PC-9 (cell line): ENCODE data around the gene SBNO2. TPM values are rescaled to one million over a fixed set of nuclear protein-coding genes. Genes with fewer than 3 reads are reported as not detected.

ENCODE experiments used
- BruUV-seq: library from RNA; stranded (reverse); fragments of 400-500 nt; replicated peaks from 2 replicates; lab custom pipeline; 2021; lab: Mats Ljungman, UMichigan
- CTCF ChIA-PET: fragments of 300-600 bp; sonication (Branson Sonifier 250); formaldehyde crosslinking; loops from one replicate; lab custom pipeline; 2022; ENCODE audit warnings: antibody characterized with exemption; lab: Charles Lee
- POLR2A ChIA-PET: fragments of 300-600 bp; sonication (Branson Sonifier 250); formaldehyde crosslinking; loops from one replicate; lab custom pipeline; 2022; ENCODE audit warnings: antibody characterized with exemption; ENCODE audit not compliant: unreplicated experiment; lab: Charles Lee
- DNase-seq, 2 experiments: peaks; one replicate each; pipeline versions ENCODE4 v3.0.0 to v3.0.0-alpha.2; 2015 to 2022; ENCODE audit warnings: mixed read lengths in 1 of 2
- H2AFZ ChIP-seq: fragments of 200-600 bp; sonication (generic); 2 replicates; pipeline ENCODE4 v1.8.1; 2017; ENCODE audit warnings: antibody characterized with exemption
- H3F3A ChIP-seq: fragments of 200-600 bp; sonication (generic); 2 replicates; pipeline ENCODE4 v1.8.1; 2017; ENCODE audit warnings: antibody characterized with exemption, mild to moderate bottlenecking, low read depth; ENCODE audit not compliant: insufficient read depth
- H3K27ac ChIP-seq: fragments of 200-600 bp; sonication (generic); 2 replicates; pipeline ENCODE4 v1.6.1; 2016; ENCODE audit warnings: mixed run types
- H3K27me3 ChIP-seq: fragments of 200-600 bp; sonication (generic); 2 replicates; pipeline ENCODE4 v1.6.1; 2016; ENCODE audit warnings: low read depth, mixed run types; ENCODE audit not compliant: insufficient read depth
- H3K36me3 ChIP-seq: fragments of 200-600 bp; sonication (generic); 2 replicates; pipeline ENCODE4 v1.6.1; 2016; ENCODE audit warnings: low read depth, mixed run types
- H3K4me1 ChIP-seq: fragments of 200-600 bp; sonication (generic); replicated peaks from 2 replicates; pipeline ENCODE4 v1.6.1; 2016; ENCODE audit warnings: mixed run types; ENCODE audit not compliant: insufficient read depth
- H3K4me2 ChIP-seq: fragments of 200-600 bp; sonication (generic); 2 replicates; pipeline ENCODE4 v1.6.1; 2017; ENCODE audit warnings: mixed run types
- H3K4me3 ChIP-seq: fragments of 200-600 bp; sonication (generic); 2 replicates; pipeline ENCODE4 v1.6.1; 2016; ENCODE audit warnings: mixed run types
- H3K79me2 ChIP-seq: fragments of 200-600 bp; sonication (generic); 2 replicates; pipeline ENCODE4 v1.6.1; 2017; ENCODE audit warnings: low read depth, mixed run types
- H3K9me2 ChIP-seq: fragments of 200-600 bp; sonication (generic); 2 replicates; pipeline ENCODE4 v1.8.1; 2017; ENCODE audit warnings: mild to moderate bottlenecking; ENCODE audit not compliant: insufficient read depth
- H3K9me3 ChIP-seq: fragments of 200-600 bp; sonication (generic); 2 replicates; pipeline ENCODE4 v1.8.1; 2016; ENCODE audit warnings: low read depth; ENCODE audit not compliant: insufficient read depth
- H4K20me1 ChIP-seq: fragments of 200-600 bp; sonication (generic); 2 replicates; pipeline ENCODE4 v1.8.1; 2017; ENCODE audit not compliant: insufficient read depth
- EZH2 ChIP-seq: fragments of 200-600 bp; sonication (generic); IDR thresholded peaks from 2 replicates; pipeline ENCODE4 v1.8.0; 2017; ENCODE audit warnings: antibody characterized with exemption, low read depth
- intact Hi-C: fragments of 100-400 bp; cut with micrococcal nuclease; formaldehyde crosslinking; loops from one replicate; pipeline ENCODE4 v1.10.0; 2022; ENCODE audit not compliant: unreplicated experiment
- total RNA-seq: library from RNA; stranded (reverse); gene quantifications from 2 replicates; pipeline ENCODE4 v1.2.3, GENCODE V29; 2021
- TF ChIP-seq, protein P1 (sequence below): fragments of 200-600 bp; sonication (generic); conservative IDR thresholded peaks from 2 replicates; pipeline ENCODE4 v1.6.1; 2017; ENCODE audit warnings: mixed run types, antibody characterized with exemption, mild to moderate bottlenecking, moderate library complexity

The SBNO2 gene
- total RNA-seq, 1 experiment from 2014 or later: 82.4 TPM

DNA sequence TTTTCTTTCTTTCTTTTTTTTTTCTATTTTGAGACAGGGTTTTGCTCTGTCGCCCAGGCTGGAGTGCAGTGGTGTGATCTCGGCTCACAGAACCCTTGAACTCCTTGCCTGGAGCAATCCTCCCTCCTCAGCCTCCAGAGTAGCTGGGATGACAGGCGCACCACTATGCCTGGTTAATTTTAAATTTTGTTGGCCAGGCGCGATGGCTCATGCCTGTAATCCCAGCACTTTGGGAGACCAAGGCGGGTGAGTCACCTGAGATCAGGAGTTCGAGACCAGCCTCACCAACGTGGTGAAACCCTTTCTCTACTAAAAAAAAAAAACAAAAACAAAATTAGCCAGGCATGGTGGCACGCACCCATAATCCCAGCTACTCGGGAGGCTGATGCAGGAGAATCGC, 8.7 kb upstream of the SBNO2 start:
- Histone ChIP-seq H3K79me2 (no peaks in the 10 kb centered on the region), H3K27me3 (no peaks in the 10 kb centered on the region), H3K36me3 (no peaks in the 10 kb centered on the region), H3K9me3 (no peaks in the 10 kb centered on the region), H3K9me2 (no peaks in the 10 kb centered on the region), H4K20me1 (no peaks in the 10 kb centered on the region), H2AFZ (no peak overlapping the region), H3K4me2 (peak overlapping the region; percentile 71; the same call in 1 of the 2 replicates), H3K4me3 (no peak overlapping the region), H3K4me1 (peaks cover 59% of the 10 kb centered on the region), H3F3A (peaks cover 55% of the 10 kb centered on the region), H3K27ac (peak overlapping the region; percentile 95)
- ChIA-PET CTCF (no interaction called here), POLR2A (interaction anchor here (0.6 kb wide), 1 partner anchor 11 kb away, joined by 9 read pairs; no protein-coding TSS in a partner anchor)
- TF ChIP-seq, protein P1, sequence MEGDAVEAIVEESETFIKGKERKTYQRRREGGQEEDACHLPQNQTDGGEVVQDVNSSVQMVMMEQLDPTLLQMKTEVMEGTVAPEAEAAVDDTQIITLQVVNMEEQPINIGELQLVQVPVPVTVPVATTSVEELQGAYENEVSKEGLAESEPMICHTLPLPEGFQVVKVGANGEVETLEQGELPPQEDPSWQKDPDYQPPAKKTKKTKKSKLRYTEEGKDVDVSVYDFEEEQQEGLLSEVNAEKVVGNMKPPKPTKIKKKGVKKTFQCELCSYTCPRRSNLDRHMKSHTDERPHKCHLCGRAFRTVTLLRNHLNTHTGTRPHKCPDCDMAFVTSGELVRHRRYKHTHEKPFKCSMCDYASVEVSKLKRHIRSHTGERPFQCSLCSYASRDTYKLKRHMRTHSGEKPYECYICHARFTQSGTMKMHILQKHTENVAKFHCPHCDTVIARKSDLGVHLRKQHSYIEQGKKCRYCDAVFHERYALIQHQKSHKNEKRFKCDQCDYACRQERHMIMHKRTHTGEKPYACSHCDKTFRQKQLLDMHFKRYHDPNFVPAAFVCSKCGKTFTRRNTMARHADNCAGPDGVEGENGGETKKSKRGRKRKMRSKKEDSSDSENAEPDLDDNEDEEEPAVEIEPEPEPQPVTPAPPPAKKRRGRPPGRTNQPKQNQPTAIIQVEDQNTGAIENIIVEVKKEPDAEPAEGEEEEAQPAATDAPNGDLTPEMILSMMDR: no peak
- no peak for TF ChIP-seq EZH2
- no peak for DNase-seq
- intact Hi-C loops: loop anchor here (5.0 kb wide), 2 partner anchors 65 to 80 kb away; partner anchors contain the start of genes GPX4 and MIDN
- BruUV-seq: no TSS peak

DNA sequence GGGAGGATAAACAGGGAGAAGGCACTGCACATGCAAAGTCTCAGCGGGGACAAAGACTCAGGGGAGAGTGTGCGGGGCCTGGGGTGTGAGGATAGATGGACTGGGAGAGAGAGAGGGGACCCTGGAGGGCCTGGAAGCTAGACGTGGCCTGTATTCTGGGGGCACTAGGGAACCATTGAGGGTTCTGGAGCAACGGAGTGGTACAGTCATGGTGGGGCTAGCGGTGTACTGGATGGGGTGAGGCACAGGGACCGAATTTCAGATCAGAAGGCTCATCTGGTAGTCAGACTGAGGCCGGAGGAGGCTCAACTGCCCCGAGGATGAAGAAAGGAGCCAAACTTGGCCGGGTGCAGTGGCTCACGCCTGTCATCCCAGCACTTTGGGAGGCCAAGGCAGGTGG, 8.0 kb upstream of the SBNO2 start:
- Histone ChIP-seq H2AFZ (no peak overlapping the region), H3K4me1 (peaks cover 66% of the 10 kb centered on the region), H4K20me1 (no peaks in the 10 kb centered on the region), H3F3A (peaks cover 60% of the 10 kb centered on the region), H3K4me3 (peak overlapping the region; percentile 41; the same call in 1 of the 2 replicates), H3K36me3 (no peaks in the 10 kb centered on the region), H3K9me2 (no peaks in the 10 kb centered on the region), H3K4me2 (peak overlapping the region; percentile 84), H3K27ac (peak overlapping the region; percentile 95), H3K9me3 (no peaks in the 10 kb centered on the region), H3K79me2 (no peaks in the 10 kb centered on the region), H3K27me3 (no peaks in the 10 kb centered on the region)
- no peak for DNase-seq
- TF ChIP-seq EZH2: no peak
- TF ChIP-seq, protein P1: no peak
- intact Hi-C loops: loop anchor here (5.0 kb wide), 2 partner anchors 65 to 80 kb away; partner anchors contain the start of genes GPX4 and MIDN
- ChIA-PET POLR2A (no interaction called here), CTCF (no interaction called here)
- BruUV-seq: no TSS peak

DNA sequence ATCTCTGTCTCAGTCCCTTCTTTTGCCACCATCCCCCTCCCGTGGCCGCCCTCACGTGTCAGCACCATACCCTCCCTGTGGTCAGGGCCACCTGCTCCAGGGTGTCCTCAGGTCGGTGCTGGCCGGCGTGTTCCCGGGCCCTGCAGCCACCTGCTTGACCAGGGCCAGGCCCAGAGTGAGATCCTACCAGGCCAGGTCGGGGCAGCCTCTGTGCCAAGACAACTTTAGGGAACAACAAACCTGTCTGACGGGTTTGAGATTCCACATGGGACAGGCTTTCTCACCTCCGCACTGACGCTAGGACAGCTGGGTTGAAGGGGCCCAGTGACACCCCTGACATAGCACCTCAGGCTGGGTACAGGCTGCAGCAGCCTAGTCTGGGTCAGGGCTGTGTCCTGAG, 7.5 kb upstream of the SBNO2 start:
- Histone ChIP-seq H2AFZ (no peak overlapping the region), H3F3A (peaks cover 65% of the 10 kb centered on the region), H3K4me3 (peak overlapping the region; percentile 41; the same call in 1 of the 2 replicates), H3K79me2 (no peaks in the 10 kb centered on the region), H3K36me3 (no peaks in the 10 kb centered on the region), H3K4me2 (peak overlapping the region; percentile 84), H3K27ac (peak overlapping the region; percentile 95), H3K27me3 (no peaks in the 10 kb centered on the region), H4K20me1 (no peaks in the 10 kb centered on the region), H3K9me2 (no peaks in the 10 kb centered on the region), H3K4me1 (peaks cover 70% of the 10 kb centered on the region), H3K9me3 (no peaks in the 10 kb centered on the region)
- BruUV-seq: no TSS peak
- CTCF ChIA-PET: no interaction called here
- TF ChIP-seq, protein P1: no peak
- no peak for TF ChIP-seq EZH2
- POLR2A ChIA-PET: no interaction called here
- intact Hi-C loops: loop anchor here (5.0 kb wide), 2 partner anchors 66 to 79 kb away; partner anchors contain the start of genes GPX4 and MIDN
- peak; percentile 84 to 87 for DNase-seq
